ENCODE data around the gene EEFSEC. TPM values are rescaled to one million over a fixed set of nuclear protein-coding genes. Genes with fewer than 3 reads are reported as not detected.

Gene EEFSEC
- total and polyA plus RNA-seq, 11 donors, result 17.5 to 48.0 (median 22.5) TPM

GRCh38 chr3:128367761-128368160 is 214.5 kb downstream of the EEFSEC start:
- peak overlapping the region in 9 of 12 donors; percentile 25 to 84 (median 46) for H3K27ac ChIP-seq
- peak in 1 of 4 donors; percentile 7 for ATAC-seq
- no peaks in the 10 kb centered on the region for H3K27me3 ChIP-seq
- H3K4me1 ChIP-seq, result peaks cover 3 to 88% (median 44%) of the 10 kb centered on the region in 12 donors
- TF ChIP-seq CTCF (IDR thresholded peaks at IDR 0.05) (no peak), POLR2A (IDR thresholded peaks at IDR 0.05) (no peak)
- WGBS, 4 donors, result 52 to 70% (median 59%) methylated on average over 4 of the region's 4 CpGs
- intact Hi-C loops (cut with DNase I), result loop anchor here in 4 of 10 donors (2.0 to 5.0 kb wide), 4 partner anchors 15 to 70 kb away; no protein-coding TSS in a partner anchor
- peak in 1 of 5 donors; percentile 48 for DNase-seq
- H3K36me3 ChIP-seq, result peaks cover 0 to 7% (median 0%) of the 10 kb centered on the region in 9 donors
- no peak overlapping the region for H3K4me3 ChIP-seq
- H3K9me3 ChIP-seq, result no peaks in the 10 kb centered on the region

- H3K27ac ChIP-seq, result peak overlapping the region; percentile 26 to 84 (median 62)
Measured at GRCh38 chr3:128368626-128369025, 215.3 kb downstream of the EEFSEC start.

GRCh38 chr3:128369121-128369703 is 215.9 kb downstream of the EEFSEC start:
- H3K4me3 ChIP-seq, result no peak overlapping the region
- peaks cover 3 to 73% (median 41%) of the 10 kb centered on the region in 12 donors for H3K4me1 ChIP-seq
- intact Hi-C loops (cut with DNase I), result loop anchor here in 4 of 10 donors (2.0 to 5.0 kb wide), 4 partner anchors 14 to 72 kb away; no protein-coding TSS in a partner anchor
- peak overlapping the region; percentile 26 to 84 (median 62) for H3K27ac ChIP-seq
- TF ChIP-seq POLR2A (IDR thresholded peaks at IDR 0.05) (no peak), CTCF (IDR thresholded peaks at IDR 0.05) (no peak)
- no peaks in the 10 kb centered on the region for H3K27me3 ChIP-seq
- DNase-seq (peak in 3 of 5 donors; percentile 50 to 72 (median 53)), ATAC-seq (peak; percentile 65 to 72 (median 67))
- H3K36me3 ChIP-seq, result peaks cover 0 to 8% (median 0%) of the 10 kb centered on the region in 9 donors
- WGBS, 4 donors, result 29 to 77% (median 38%) methylated on average over 1 to 2 of the region's 2 CpGs
- no peaks in the 10 kb centered on the region for H3K9me3 ChIP-seq

More at GRCh38 chr3:128368626-128369025, 215.3 kb downstream of the EEFSEC start:
- Histone ChIP-seq H3K4me3 (no peak overlapping the region), H3K4me1 (peaks cover 3 to 79% (median 41%) of the 10 kb centered on the region in 12 donors), H3K36me3 (peaks cover 0 to 8% (median 0%) of the 10 kb centered on the region in 9 donors), H3K9me3 (no peaks in the 10 kb centered on the region), H3K27me3 (no peaks in the 10 kb centered on the region)
- no peak for TF ChIP-seq POLR2A (IDR thresholded peaks at IDR 0.05)
- TF ChIP-seq CTCF (IDR thresholded peaks at IDR 0.05), result no peak
- intact Hi-C loops (cut with DNase I), result loop anchor here in 4 of 10 donors (2.0 to 5.0 kb wide), 4 partner anchors 14 to 71 kb away; no protein-coding TSS in a partner anchor
- DNase-seq (no peak), ATAC-seq (no peak)
- 87 to 92% (median 89%) methylated on average over 7 of the region's 7 CpGs for WGBS, 4 donors

GRCh38 chr3:128369881-128370642 is 216.8 kb downstream of the EEFSEC start:
- Histone ChIP-seq H3K27ac (peak overlapping the region; percentile 26 to 84 (median 62)), H3K36me3 (peaks cover 0 to 8% (median 0%) of the 10 kb centered on the region in 9 donors), H3K9me3 (no peaks in the 10 kb centered on the region), H3K4me1 (peaks cover 3 to 65% (median 39%) of the 10 kb centered on the region in 12 donors), H3K4me3 (no peak overlapping the region), H3K27me3 (no peaks in the 10 kb centered on the region)
- 59 to 73% (median 69%) methylated on average over 10 of the region's 10 CpGs for WGBS, 4 donors
- ATAC-seq (peak in 3 of 4 donors; percentile 5 to 18 (median 8)), DNase-seq (peak in 1 of 5 donors; percentile 49)
- intact Hi-C loops (cut with DNase I), result loop anchor here in 4 of 10 donors (2.0 to 5.0 kb wide), 4 partner anchors 13 to 73 kb away; no protein-coding TSS in a partner anchor
- TF ChIP-seq CTCF (IDR thresholded peaks at IDR 0.05), result peak in 1 of 12 donors; percentile 3
- no peak for TF ChIP-seq POLR2A (IDR thresholded peaks at IDR 0.05)
